OCI-LY7 (cell line): ENCODE data around the gene HRH3.

Experiments used
- EZH2phosphoT487 ChIP-seq: fragments of 200-600 bp; sonication (generic); IDR thresholded peaks from 2 replicates; pipeline ENCODE4 v1.6.1; 2018; ENCODE audit warnings: low read depth, borderline replicate concordance, mild to moderate bottlenecking, mixed run types, antibody characterized with exemption, low read length, moderate library complexity, mixed read lengths
- TF ChIP-seq, protein P1 (sequence below): fragments of 200-600 bp; sonication (generic); conservative IDR thresholded peaks from 2 replicates; pipeline ENCODE4 v1.5.1; 2014; ENCODE audit warnings: mild to moderate bottlenecking, antibody characterized with exemption, low read length, moderate library complexity, mixed read lengths

DNA sequence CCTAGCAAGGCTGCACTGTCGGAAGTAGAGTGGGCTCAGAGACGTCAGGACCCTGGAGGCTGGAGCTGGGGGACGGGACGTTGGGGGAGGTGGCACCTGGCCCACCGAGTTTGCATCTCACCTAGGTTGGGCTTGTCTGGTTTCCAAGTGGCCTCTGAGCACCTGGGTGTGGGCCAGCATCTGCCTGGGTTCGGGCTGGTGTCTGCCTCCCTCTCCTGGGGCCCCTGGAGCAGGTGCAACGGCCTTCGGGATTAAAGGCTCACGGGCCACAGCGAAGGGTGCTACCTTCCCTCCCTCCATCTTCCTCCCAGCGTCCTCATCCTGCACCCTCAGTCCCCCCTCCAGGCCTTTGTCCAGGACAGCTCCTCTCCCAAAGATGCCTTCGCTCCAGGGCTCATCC, 6.0 kb downstream of the HRH3 start:
- TF ChIP-seq, protein P1, sequence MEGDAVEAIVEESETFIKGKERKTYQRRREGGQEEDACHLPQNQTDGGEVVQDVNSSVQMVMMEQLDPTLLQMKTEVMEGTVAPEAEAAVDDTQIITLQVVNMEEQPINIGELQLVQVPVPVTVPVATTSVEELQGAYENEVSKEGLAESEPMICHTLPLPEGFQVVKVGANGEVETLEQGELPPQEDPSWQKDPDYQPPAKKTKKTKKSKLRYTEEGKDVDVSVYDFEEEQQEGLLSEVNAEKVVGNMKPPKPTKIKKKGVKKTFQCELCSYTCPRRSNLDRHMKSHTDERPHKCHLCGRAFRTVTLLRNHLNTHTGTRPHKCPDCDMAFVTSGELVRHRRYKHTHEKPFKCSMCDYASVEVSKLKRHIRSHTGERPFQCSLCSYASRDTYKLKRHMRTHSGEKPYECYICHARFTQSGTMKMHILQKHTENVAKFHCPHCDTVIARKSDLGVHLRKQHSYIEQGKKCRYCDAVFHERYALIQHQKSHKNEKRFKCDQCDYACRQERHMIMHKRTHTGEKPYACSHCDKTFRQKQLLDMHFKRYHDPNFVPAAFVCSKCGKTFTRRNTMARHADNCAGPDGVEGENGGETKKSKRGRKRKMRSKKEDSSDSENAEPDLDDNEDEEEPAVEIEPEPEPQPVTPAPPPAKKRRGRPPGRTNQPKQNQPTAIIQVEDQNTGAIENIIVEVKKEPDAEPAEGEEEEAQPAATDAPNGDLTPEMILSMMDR = no peak
- no peak for TF ChIP-seq EZH2phosphoT487
